Adrenal gland (tissue), 5 donors: ENCODE results near the gene MAPKBP1.

Experiments
- CTCF ChIP-seq, 6 experiments: fragments of 450-650 bp in 4 of 6; fragments of 200-600 bp in 2 of 6; sonication (generic) in 1 of 6; IDR thresholded peaks; 1 replicate in 5 of 6; 2 replicates in 1 of 6; pipeline versions ENCODE4 v1.5.1 to v1.8.0; 2016 to 2021; ENCODE audit warnings: antibody characterized with exemption in 6 of 6, mild to moderate bottlenecking in 2 of 6, moderate library complexity in 1 of 6
- POLR2A ChIP-seq, 2 donors: fragments of 450-650 bp; IDR thresholded peaks; one replicate each; pipeline ENCODE4 v1.6.1; 2017; ENCODE audit warnings: antibody characterized with exemption in 2 of 2, mild to moderate bottlenecking in 2 of 2, moderate library complexity in 1 of 2
- donor health status: DM: no; HTN: no; CAD: no.

- TF ChIP-seq CTCF (IDR thresholded peaks at IDR 0.05) (no peak), POLR2A (IDR thresholded peaks at IDR 0.05) (no peak)
These were observed 66.4 kb downstream of the MAPKBP1 start for GRCh38 chr15:41840673-41841072.
